HFFc6 (cell line): Measurements from ENCODE around the gene PDZRN4. TPM values are rescaled to one million over a fixed set of nuclear protein-coding genes. Genes with fewer than 3 reads are reported as not detected.

Experiments
- DNase-seq: peaks from one replicate; pipeline ENCODE4 v3.0.0-alpha.2; 2018
- H3K27ac Mint-ChIP-seq: 2 replicates; pipeline ENCODE4 v1.8.0; 2020; ENCODE audit warnings: mild to moderate bottlenecking, mixed read lengths
- H3K27me3 Mint-ChIP-seq: 2 replicates; pipeline ENCODE4 v1.8.0; 2021; ENCODE audit warnings: mild to moderate bottlenecking, moderate library complexity, mixed read lengths; ENCODE audit not compliant: insufficient read depth
- H3K36me3 Mint-ChIP-seq: 2 replicates; pipeline ENCODE4 v1.8.0; 2021; ENCODE audit warnings: low read depth, mixed read lengths
- H3K4me1 Mint-ChIP-seq: 2 replicates; pipeline ENCODE4 v1.8.0; 2020; ENCODE audit warnings: low read depth, mixed read lengths
- H3K4me3 Mint-ChIP-seq: 2 replicates; pipeline ENCODE4 v1.8.0; 2020; ENCODE audit warnings: mild to moderate bottlenecking, moderate library complexity, mixed read lengths
- H3K9me3 Mint-ChIP-seq: 2 replicates; pipeline ENCODE4 v1.8.0; 2020; ENCODE audit warnings: mild to moderate bottlenecking, mixed read lengths
- total RNA-seq, 6 experiments: library from RNA; stranded (reverse); fragmentation: NEBNext Ultra II Directional; extraction: Animal tissue kit (Norgen Biotek cat#: 25700); gene quantifications; 2 replicates in 1 of 6; 3 replicates in 5 of 6; pipeline ENCODE4 v1.2.3, GENCODE V29; 2021
- TF ChIP-seq, protein P1 (sequence below): fragments of 200-600 bp; sonication (generic); IDR thresholded peaks from 2 replicates; pipeline ENCODE4 v1.5.0; 2021; ENCODE audit warnings: antibody characterized with exemption, mild to moderate bottlenecking

The PDZRN4 gene
- total RNA-seq, 6 experiments from 2014 or later: not detected

DNA sequence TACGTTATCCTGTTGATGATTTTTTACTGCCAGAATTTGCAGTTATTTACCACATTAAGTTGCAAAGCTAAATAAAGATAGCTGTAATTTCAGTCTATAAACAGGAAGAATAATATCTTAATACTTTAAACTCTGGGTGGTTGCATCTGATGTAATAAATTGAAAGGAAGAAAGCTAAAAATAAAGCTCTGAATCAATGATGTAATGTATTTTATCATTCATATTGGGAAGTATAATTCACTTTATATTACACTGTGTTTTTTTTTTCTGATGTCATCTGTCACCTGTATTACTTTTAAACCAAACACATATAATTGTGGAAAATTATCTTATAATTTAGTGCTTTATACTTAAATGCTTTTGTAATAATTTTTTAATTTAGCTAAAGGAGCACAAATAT lies 37.1 kb downstream of the PDZRN4 start:
- no peak for DNase-seq
- peaks cover 19% of the 10 kb centered on the region for H3K9me3 Mint-ChIP-seq
- no peaks in the 10 kb centered on the region for H3K4me1 Mint-ChIP-seq
- H3K4me3 Mint-ChIP-seq: no peak overlapping the region
- no peak overlapping the region for H3K27ac Mint-ChIP-seq
- TF ChIP-seq, protein P1, sequence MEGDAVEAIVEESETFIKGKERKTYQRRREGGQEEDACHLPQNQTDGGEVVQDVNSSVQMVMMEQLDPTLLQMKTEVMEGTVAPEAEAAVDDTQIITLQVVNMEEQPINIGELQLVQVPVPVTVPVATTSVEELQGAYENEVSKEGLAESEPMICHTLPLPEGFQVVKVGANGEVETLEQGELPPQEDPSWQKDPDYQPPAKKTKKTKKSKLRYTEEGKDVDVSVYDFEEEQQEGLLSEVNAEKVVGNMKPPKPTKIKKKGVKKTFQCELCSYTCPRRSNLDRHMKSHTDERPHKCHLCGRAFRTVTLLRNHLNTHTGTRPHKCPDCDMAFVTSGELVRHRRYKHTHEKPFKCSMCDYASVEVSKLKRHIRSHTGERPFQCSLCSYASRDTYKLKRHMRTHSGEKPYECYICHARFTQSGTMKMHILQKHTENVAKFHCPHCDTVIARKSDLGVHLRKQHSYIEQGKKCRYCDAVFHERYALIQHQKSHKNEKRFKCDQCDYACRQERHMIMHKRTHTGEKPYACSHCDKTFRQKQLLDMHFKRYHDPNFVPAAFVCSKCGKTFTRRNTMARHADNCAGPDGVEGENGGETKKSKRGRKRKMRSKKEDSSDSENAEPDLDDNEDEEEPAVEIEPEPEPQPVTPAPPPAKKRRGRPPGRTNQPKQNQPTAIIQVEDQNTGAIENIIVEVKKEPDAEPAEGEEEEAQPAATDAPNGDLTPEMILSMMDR: no peak
- no peaks in the 10 kb centered on the region for H3K36me3 Mint-ChIP-seq
- no peaks in the 10 kb centered on the region for H3K27me3 Mint-ChIP-seq

DNA sequence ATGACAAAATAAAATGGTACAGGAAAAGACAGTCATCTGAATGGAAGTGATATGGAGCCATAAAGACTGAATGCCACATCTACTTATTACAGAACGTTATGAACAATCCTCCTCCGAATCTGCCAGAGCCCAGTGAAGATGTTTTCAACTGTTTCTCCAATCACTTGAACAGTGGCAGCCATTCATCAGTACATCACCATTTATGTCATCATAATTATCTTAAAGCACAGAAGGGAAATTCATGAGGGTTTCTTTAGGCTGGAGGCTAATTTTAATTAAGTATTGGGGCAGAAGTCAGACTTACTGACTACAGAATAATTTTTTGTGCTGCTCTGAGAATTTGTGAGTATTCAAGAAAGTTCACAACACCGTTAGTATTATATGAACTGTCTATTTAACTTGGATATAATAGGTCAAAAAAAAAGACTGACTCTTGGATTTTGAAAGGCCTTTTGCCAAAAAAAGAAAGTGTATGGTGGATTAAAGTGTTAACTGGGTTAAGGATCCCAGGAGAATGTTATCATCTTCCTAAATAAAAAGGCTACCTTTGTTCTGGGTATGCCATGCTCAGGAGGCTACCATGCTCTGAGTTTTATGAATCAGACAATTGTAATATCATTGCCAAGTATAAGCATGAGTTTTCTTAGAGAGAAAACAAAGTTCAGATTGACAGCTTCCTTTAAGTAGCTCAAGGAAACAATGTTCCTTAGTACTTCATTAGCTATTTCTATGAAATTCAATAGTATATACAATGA lies 40.1 kb downstream of the PDZRN4 start:
- H3K36me3 Mint-ChIP-seq: no peaks in the 10 kb centered on the region

DNA sequence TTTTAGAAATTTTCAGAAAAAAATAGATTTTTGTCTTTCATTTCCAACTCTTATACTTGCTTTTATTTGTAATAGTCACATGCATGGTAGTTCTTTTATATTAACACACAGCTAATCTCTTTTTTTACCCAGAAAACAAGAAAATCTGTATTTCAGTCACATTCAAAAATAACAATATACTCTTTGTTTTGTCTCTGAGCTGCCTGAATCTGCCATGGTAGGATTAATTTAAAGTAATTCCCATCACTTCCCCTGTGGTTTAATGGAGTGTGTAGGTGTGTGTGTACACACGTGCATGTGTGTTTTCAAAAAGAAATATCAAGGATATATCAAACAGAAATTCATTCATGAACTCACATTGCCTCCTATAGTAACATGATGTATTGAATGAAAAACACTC lies 42.6 kb downstream of the PDZRN4 start:
- no peaks in the 10 kb centered on the region for H3K36me3 Mint-ChIP-seq
- H3K27ac Mint-ChIP-seq: no peak overlapping the region
- peaks cover 21% of the 10 kb centered on the region for H3K9me3 Mint-ChIP-seq
- no peaks in the 10 kb centered on the region for H3K27me3 Mint-ChIP-seq
- no peaks in the 10 kb centered on the region for H3K4me1 Mint-ChIP-seq
- TF ChIP-seq, protein P1: no peak
- no peak overlapping the region for H3K4me3 Mint-ChIP-seq
- no peak for DNase-seq

More for the DNA sequence above, 40.1 kb downstream of the PDZRN4 start:
- TF ChIP-seq, protein P1: no peak
- peaks cover 21% of the 10 kb centered on the region for H3K9me3 Mint-ChIP-seq
- no peaks in the 10 kb centered on the region for H3K4me1 Mint-ChIP-seq
- H3K27ac Mint-ChIP-seq: no peak overlapping the region
- H3K4me3 Mint-ChIP-seq: no peak overlapping the region
- H3K27me3 Mint-ChIP-seq: no peaks in the 10 kb centered on the region
- no peak for DNase-seq

DNA sequence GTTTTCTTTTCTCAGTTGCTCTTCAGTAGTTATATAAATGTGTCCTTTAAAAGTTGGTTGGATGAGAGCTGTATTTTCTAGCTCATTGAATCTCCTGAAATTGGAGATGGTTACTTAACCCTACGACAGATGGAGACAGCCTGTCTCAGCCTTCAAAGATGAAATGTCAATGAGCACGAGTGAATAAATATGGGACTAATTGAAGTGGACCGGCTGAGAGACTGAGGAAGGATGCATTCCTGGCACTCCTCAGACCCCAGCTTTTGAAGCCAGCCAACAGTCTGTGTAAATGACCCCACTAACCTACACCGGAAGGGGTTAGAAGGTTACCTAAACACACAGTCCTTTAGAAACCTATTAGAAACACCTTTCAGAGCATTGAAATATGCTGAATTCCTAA lies 46.6 kb downstream of the PDZRN4 start:
- no peaks in the 10 kb centered on the region for H3K27me3 Mint-ChIP-seq
- peaks cover 25% of the 10 kb centered on the region for H3K9me3 Mint-ChIP-seq
- no peaks in the 10 kb centered on the region for H3K4me1 Mint-ChIP-seq
- no peak for DNase-seq
- H3K4me3 Mint-ChIP-seq: no peak overlapping the region
- H3K27ac Mint-ChIP-seq: no peak overlapping the region
- TF ChIP-seq, protein P1: no peak
- no peaks in the 10 kb centered on the region for H3K36me3 Mint-ChIP-seq

DNA sequence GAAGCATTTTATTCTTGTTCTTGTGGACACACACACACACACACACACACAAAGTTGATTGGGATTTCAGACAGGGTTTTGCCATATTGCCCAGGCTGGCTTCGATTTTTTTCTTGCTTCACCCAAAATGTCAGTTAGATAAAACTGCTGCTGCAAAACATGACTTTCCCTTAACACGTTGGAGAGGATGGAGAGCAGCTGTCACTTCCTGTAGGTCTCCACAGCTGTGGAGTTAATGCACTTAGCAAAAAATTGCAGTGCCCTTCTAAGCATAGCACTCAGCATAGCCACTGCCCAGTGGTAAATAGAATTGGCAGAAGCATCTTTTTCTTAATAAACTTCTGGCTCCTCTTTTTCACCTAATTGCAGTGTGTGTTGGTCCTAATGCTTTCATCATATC lies 54.5 kb downstream of the PDZRN4 start:
- Mint-ChIP-seq H3K27ac (no peak overlapping the region), H3K4me3 (no peak overlapping the region), H3K9me3 (peaks cover 28% of the 10 kb centered on the region), H3K27me3 (no peaks in the 10 kb centered on the region), H3K36me3 (no peaks in the 10 kb centered on the region; the same call in 1 of the 2 replicates), H3K4me1 (no peaks in the 10 kb centered on the region)
- TF ChIP-seq, protein P1: no peak
- no peak for DNase-seq
